Hematopoietic multipotent progenitor cell treated with erythropoietin and hydrocortisone succinate and interleukin-3 and kit ligand, for 4 days (in vitro differentiated cells): ENCODE data around the gene KIAA0232.
"Not testable (repeated sequence)": the region's sequence is repeated elsewhere in the genome, so short reads cannot be mapped to it uniquely, and the experiment has no call there.

Source experiments
- DNase-seq: peaks from one replicate; pipeline ENCODE4 v3.0.0-alpha.2; 2015

The KIAA0232 gene

DNA sequence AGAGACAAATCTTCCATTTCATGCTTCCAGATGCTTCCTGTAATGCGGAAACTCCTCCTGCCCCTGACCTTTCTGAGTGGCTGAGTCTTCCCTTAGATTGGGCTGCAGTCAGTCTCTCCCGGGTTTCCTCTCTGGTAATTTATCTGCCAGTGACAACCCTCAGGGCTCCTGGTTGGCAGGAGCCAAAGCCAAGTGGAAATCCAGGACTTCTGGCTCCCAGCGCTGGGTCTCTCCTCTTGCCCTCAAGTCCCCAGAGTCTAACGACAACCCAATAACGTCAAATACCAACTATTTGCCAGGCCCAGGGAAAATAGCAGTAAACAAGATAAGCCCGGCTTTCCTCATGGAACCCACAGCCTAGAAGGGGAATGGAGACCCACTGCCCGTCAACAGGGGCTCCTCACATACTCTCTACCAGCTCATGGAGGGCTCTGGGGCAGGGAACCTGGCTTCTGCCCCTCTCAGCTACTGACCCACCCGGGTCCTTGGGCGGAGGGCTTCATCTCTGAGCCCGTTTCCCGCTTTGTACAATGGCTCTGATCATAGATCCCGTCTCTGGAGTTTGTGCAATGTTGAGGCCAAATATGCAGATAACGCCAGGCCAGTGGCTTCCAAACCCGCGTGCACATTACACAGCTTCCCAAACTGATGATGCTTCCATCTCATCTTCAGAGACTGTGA is 126.0 kb downstream of the KIAA0232 start:
- no peak for DNase-seq

DNA sequence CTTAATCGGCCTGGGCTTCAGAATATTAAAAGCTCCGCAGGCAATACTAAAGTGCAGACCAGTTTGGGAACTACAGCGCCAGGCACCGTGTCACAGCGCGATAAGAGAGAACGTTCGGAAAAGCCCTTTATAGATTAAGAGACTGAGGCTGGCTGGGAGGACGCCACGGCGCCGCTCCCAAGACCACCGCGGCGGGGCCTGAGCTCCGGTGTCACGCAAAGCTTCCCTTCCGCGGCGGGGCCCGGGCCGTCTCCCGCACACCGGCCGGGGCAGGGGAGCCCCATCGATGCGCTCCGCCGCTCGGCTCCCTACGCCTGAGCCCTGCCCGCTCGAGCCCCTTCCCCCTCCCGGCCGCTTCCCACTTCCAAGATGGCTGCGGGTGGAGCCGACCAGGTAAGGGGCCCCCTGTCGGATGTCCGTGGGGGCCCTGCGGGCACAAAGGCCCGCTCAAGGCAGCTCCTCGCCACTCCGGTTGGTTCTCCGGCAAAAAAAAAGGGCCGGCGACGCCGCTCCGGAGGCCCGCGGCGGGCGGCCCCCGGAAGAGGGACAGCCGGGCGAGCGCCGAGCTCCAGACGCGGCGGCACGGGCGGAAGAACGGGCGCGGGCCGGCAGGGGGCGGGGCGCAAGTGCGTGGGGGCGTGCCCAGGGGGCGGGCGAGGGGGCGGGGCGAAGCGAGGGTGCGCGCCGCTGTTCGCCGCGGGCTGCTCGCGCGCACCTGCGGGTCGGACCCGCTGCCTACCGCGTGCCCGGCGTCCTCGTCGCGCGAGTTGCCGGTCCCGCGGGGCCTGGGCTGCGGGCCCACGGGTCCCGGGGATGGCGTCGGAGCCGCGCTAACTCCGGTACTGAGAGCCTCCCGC is 126.8 kb downstream of the KIAA0232 start, which contains the start of gene TBC1D14:
TBC1D14 (plus strand) TSS at position 714 of the 857 bp plus-strand sequence. CDS start 13,564 bp downstream, outside the sequence.
- peak; percentile 94 for DNase-seq

DNA sequence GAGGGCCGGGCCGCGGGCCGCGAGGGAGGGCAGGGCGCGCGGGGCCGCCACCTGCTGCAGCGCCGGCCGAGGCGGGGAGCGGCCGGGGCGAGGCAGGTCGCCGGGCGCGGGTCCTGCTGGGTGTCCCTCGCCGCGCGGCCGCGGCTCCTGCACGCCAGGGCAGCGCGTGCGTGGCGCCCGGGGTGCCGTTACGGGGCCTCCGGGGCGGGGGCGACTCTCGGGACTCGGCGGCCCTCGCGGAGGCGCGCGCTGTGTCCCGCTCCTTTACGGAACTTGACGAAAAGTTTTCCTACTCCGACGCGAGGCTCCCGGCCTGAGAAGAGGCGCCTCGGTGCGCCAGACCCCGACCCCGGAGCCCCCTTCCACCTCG is 127.4 kb downstream of the KIAA0232 start:
- peak; percentile 69 for DNase-seq

DNA sequence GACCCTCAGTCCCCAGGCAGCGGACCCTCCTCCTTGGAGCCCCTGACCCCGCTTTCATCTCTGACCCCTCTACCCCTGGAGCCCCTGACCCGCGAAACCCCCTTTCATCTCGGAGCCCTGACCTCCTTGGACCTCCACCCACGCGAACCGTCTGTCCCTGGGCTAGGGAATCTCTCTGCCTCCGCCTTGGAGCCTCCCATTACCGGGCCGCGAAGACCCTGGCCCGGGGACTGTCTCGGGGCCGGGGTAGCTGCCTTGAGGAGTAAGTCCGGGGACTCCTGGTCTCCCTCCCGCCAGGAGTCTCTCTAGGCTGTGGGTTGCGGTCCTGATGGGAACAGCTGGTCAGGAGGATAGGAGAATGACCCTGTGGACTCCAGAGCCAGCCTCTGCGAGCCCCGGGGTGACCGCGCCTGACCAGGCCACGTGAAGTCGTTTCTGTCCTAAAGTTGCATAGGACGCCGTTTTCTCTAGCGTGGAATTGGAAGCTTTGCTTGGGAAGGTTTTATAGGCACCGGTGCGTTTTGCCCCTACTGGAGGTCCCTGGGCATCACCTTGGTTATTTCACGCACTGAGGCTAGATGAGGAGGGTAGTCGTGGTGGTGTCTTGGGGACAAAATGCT is 127.9 kb downstream of the KIAA0232 start:
- DNase-seq, result peak; percentile 68

DNA sequence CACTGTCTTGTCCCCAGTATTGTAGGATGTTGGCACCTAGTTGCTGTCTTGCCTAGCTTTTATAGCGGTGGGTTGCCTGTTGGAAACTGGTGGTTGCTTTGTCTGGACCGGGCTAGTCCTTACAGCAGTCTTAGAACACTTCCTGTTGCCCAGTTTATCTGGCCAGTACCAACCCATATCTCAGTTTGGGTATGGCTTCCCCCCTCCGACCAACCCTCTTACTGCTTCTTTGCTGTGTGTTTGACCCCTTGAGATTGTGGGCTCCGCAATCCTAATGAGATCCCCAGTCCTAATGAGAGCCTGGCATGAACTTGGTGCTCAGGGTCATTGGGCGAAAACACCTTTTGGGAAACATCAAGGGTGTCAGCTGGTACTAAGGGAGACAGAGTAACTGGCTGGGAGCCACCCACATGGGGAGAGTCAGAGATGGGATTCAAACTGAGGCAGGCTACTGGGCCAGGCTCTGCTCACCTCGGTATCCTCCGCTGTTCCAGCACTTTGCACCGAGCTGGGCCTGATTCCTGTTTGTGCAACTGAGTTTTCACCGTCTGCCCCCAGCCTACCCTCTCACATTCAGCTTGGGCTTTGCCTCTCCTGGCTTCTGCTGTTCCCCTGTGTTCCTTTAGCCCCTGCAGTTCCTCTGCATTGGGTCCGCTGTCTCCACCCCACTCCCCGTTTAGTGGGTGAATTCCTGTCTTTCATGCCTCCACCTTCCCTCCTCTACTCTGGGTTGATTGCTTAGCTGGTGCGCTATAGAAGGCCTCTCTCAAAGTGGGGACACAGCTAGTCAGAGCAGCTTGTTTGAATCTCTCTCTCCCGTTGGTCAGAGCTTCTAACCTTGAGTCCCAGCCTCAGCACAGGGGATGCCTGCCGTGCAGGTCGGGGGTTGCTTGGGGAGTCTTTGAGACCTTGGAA is 128.7 kb downstream of the KIAA0232 start:
- DNase-seq, result no peak

DNA sequence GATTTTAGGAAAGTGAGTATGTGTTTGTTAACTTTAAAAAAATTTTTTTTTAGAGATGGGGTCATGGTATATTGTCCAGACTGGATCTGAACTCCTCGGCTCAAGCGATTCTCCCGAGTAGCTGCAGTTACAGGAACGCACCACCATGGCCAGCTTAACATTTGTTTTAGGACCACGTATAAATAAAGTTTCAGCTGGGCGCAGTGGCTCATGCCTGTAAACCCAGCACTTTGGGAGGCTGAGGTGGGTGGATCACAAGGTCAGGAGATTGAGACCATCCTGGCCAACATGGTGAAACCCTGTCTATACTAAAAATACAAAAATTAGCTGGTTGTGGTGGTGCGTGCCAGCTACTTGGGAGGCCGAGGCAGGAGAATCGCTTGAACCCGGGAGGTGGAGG is 129.4 kb downstream of the KIAA0232 start:
- DNase-seq, result not testable (repeated sequence)

DNA sequence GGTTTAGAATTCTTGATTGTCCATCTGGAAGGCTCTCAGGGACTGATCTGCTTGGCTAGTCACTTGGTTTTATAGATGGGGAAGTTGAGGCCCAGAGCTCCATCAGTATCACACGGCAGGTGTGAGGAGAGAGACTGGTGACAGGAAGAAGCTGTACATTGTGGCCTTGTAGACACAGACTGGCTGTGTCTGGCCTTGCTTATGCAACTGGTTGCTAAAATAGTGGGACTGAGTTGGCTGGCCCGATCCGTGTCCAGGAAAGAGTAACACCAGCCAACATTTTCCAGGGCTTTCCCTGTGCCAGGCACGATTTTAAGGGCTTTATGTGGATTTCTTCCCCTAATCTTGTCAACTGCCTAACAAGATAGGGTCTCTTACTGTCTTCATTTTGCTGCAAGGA is 129.9 kb downstream of the KIAA0232 start:
- peak; percentile 40 for DNase-seq

DNA sequence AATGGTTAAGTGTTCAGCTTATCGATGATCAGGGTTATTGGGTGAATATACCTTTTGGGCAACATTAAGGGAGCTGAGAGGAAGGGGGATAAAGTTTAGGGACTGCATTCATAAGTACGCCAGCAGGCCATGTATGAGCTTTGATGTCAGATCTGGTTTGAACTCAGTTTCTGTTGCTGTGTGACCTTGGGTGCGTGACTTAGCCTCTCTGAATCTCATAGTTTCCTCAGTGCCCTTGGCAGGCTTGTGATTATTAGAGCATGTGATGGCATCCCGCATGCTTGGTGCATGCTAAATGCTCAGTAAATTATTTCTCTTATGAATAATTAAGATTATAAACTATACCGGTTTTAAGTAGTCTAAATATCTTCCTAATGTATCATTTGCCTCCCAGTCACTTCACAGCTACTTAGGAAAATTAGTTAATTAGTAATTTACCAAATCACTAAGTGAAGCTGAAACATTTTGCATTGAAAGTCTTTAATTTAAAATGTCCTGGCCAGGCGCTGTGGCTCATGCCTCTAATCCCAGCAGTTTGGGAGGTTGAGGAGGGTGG is 130.9 kb downstream of the KIAA0232 start:
- DNase-seq, result no peak

DNA sequence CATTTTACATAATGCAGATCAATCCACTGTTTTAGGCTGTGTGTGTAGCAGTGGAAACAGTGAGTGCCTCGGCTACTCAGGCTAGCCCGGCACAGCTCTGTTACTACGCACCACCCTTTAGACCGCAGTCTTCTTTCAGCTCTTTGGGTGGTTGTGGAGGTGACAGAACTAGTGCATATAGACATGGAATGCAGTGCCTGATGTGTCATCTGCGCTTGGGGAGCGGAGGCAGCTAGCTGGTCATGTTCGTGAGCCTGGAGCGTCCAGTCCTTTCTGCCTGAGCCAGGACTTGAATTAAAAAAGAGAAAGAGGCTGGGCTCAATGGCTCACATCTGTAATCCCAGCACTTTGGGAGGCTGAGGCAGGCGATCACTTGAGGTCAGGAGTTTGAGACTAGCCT is 131.9 kb downstream of the KIAA0232 start:
- no peak for DNase-seq

DNA sequence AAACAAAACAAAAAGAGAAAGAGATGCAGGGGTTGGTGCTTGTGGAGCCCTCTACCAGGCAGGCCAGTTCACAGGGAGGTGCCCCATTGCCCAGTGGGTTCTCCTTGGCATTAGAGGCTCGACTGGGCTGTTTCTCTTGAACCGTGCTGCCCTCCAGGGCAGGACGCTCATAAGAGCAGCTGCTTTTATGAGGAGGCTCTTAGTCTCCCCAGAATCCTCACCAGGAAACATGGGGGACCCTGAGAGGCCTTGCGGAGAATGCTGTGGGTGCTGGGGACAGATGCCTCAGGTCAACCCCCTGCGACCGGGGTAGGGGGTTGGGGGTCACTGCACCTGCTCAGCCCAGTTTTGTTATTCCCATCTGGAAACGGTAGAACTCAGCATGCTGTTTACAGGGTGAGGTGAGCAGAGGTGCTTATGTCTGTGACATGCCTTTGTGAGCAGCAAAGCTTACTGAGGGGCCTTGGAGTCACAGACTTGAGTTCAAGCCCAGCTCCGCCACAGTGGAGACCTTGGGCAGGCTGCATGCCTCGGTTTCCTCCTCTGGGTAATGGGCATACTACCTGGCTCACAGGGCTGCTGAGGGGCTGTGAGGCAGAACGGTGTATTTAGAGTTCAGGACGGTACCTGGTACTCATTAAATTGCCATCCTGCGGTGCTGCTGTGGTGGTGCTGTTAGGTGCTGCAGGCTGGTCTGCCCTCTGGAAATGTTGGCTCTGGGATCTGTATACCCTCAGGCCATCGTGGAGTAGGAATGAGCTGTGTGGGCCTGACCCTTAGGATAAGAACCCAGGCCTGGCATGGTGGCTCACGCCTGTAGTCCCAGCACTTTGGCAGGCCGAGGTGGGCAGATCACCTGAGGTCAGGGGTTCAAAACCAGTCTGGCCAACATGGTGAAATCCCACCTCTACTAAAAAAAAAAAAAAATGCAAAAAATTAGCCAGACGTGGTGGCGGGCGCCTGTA is 132.8 kb downstream of the KIAA0232 start:
- DNase-seq, result no peak

DNA sequence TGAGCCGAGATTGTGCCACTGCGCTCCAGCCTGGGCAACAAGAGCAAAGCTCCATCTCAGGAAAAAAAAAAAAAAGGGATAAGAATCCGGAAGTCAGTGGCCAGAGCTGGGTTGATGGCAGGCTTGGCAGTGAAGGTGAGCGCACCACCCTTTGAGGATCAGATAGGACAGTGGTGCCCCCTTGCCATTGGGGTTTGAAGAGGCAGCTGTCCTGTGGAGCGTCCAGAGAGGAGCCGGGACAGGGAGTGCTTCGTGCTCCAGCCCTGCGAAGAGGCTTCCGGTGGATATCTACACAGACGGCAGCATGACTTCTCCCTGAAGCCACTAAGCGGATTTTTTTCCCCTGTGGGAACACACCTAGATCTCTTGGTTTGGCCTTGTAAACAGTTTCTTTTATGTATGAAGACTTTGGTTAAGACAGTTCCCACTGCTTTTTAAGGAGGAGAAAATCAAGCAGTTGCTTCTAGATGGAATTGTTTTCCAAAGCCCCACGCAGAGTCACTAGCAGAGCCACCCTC is 133.6 kb downstream of the KIAA0232 start:
- no peak for DNase-seq

DNA sequence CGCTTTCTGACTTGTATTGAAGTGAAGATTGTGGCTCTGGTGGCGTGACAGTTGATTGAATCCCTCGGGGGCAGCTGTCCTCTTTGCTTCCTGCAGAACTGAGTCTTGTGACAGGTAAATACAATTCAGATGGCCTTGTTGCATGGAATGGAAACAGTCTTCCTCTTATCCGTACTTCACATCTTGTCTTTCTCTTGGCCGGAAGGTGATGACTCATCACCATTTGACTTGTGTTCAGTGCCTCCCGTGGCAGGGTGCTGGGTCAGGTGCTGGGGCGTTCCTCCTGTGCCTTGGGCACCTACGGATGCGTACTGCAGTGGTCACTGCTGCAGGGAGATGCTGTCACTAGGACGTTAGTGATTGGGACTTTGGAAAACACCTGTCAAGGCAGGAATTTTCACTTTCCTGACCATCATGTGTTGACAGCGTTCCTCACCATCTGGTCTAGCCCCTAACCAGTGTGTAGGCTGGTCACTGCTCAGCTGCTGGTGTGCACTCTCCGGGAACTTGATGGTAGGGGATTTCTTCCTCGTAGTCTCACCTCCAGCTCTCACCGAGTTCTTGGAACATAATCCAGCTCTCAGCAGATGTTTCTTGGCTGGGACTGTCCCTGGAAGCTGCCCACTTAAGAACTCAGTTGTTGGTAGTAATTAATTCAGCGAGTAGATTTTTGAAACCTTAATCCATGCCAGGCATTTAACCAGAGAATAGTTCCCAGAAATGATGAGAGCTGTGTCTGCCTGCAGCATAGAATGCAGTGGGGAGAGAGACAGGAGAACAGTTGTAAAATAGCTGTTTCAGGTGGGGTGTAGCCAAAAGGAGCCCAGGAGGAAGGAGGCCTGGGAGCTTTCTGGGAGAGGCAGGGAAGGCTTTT is 134.3 kb downstream of the KIAA0232 start:
- DNase-seq, result peak; percentile 95

DNA sequence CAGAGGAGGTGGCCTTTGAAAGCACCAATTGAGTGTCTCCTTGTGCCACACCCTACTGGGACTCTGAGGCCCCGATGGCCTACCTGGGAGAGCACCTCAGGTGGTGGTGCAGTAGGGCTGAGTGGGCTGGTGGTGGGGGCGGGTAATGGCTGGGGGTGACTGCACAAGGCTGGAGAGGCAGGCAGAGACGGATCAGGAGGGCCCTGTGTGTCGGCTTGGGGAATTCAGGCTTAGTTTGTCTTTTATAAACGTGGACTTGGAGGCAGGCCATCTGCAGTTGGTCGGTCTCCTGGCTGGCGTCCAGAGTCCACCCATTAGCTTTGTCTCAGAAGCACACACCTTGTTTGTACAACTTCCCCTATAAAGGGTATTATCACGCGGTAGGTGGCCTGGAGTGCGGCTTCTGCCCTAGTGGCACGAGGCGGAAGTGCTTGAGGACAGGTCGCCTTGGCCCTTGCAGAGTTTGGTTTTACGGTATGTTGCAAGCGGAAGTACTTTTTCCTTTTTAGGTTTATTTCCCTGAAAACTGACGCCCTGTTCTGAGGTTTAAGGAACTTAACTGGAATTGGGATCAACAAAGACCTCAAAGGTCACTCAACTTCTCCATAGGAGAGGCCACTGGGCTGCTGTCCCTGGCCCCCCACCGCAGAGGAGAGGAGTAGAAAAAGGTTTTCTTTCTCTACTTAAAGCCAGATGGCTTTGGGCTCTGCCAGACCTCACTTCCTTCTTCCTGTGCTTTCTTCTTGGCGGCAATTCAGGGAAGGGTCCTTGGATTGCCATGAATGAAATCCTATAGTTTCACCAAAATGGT is 135.1 kb downstream of the KIAA0232 start:
- DNase-seq, result peak; percentile 93

DNA sequence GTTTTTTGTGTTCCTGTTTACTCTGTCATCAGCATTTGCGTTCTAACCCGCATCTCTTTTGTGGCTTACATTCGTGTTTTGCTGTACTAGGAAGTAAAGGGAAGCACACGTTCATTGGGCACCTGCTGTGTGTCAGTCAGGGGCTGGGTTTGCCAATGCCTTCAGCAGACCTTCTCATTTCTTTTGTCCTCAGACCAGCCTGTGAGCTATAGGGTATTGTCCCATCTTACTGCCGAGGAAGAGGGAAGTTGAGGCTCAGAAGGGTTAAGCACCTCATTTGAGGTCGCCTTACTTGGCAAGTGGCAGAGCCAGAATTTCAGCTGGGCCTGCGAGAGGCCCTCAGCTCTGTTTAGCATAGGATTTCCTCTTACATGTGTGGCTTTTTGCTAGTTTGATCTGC is 135.8 kb downstream of the KIAA0232 start:
- peak; percentile 51 for DNase-seq

DNA sequence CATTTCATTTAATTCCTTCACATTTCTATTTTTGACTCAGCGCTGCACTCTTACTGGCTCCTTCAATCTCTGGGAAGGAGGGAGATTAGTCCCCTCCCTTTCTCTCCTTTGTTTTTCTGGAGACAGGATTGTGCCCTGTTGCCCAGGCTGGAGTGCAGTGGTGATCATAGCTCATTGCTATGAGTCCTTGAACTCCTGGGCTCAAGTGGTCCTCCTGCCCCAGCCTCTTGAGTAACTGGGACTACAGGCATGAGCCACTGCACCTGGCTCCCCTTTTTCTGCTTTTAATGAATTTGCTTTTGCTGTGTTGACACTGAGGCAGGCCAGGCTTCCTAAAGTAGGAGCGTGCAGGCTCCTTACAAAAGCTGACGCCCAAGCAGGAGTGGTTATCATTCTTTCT is 137.6 kb downstream of the KIAA0232 start:
- DNase-seq, result no peak

DNA sequence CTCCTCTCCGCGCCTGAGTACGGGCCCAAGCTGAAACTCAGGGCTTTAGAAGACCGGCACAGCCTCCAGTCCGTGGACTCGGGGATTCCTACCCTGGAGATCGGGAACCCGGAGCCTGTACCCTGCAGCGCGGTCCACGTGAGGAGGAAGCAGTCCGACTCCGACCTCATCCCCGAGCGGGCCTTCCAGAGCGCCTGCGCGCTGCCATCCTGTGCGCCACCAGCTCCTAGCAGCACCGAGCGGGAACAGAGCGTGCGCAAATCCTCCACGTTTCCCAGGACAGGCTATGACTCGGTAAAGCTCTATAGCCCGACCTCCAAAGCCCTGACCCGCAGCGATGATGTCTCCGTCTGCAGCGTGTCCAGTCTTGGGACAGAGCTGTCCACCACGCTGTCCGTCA is 141.0 kb downstream of the KIAA0232 start:
- DNase-seq, result no peak

DNA sequence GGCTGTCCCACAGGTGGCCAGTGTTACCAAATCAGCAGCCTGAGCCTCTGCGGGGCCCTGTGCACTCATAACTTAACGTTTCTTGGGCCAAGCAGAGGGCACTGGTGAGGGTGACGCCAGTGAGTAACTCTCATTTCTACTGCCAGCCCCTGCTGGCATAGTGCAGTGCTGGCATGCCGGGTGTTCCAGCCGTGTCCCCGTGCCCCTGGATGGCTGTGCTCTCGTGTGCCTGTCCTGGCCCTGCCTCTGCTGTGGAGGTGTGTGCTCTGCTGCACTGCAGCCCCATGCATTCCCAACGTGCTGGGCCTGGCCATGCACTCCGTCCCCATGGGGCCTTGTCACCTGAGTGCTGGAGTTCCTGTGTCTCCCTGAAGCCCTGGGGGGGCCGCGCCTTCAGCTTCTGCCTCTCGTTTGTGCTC is 141.8 kb downstream of the KIAA0232 start:
- DNase-seq, result no peak

DNA sequence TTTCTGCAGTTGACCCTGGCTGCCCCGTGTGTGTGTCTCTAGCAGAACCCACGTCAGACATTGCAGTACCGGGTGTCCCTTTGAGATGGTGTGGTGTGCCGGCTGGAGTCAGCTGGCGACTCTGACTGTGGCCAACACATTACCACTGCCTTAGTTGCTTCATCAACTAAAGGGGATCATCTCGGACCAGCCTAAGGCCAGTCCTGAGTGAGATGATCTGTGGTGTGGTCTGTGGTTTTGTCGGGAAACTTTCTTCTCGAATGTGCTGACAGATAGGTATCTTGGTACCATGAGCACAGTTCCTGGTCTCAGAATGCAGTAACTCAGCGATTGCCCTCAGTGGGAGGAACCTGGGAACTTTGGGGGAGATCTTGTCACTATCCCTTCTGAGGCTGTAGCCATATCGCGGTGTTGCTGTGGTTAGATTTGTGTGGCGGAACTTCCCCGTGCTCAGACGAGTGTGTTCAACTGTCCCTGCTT is 142.9 kb downstream of the KIAA0232 start:
- DNase-seq, result peak; percentile 89

DNA sequence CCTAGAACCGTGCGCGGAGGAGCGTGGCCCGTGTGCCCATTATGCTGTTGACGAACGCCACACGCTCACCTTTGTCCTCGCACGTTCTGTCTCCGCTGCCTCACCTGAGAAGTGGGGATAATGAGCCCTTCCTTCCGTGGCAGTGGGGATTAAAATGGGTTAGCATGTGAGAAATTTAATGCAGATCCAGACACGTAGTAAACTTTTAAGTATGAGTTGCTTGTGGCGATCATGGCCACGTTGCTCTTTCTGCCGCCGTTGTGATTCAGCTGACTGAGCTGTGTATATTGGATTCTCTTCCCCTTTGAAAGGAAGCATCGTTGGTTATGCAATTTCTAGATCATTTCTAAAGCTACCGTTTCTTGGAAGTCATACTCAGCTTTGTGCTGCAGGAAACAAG is 143.6 kb downstream of the KIAA0232 start:
- DNase-seq, result peak; percentile 76
